Natural killer cell (primary cell): Measurements from ENCODE around the gene PRKCSH. TPM values are rescaled to one million over a fixed set of nuclear protein-coding genes. Genes with fewer than 3 reads are reported as not detected.

Experiments
- ATAC-seq, 3 donors: fragments of 150-1000 bp in 2 of 3; fragments of 200-7000 bp in 1 of 3; cut with Tn5 transposase; 1 replicate in 1 of 3; 2 replicates in 2 of 3; pipeline ENCODE4 v1.10.0; 2021; ENCODE audit warnings: mild to moderate bottlenecking in 2 of 3, moderate library complexity in 2 of 3
- DNase-seq, 2 donors: peaks; one replicate each; pipeline versions ENCODE4 v3.0.0 to v3.0.0-alpha.2; 2013 to 2021; ENCODE audit warnings: mixed read lengths in 1 of 2
- H3K27ac ChIP-seq: one replicate; pipeline ENCODE4 v1.5.1; 2013; ENCODE audit warnings: mild to moderate bottlenecking, low read length
- H3K27me3 ChIP-seq: one replicate; pipeline ENCODE4 v1.6.1; 2013; ENCODE audit warnings: low read length; ENCODE audit not compliant: control insufficient read depth, insufficient read depth
- H3K36me3 ChIP-seq: one replicate; pipeline ENCODE4 v1.6.1; 2013; ENCODE audit warnings: low read length; ENCODE audit not compliant: control insufficient read depth, insufficient read depth
- H3K4me1 ChIP-seq: one replicate; pipeline ENCODE4 v1.6.1; 2013; ENCODE audit warnings: low read length; ENCODE audit not compliant: control insufficient read depth, insufficient read depth
- H3K4me3 ChIP-seq: one replicate; pipeline ENCODE4 v1.5.1; 2013; ENCODE audit warnings: low read length
- H3K9me3 ChIP-seq: one replicate; pipeline ENCODE4 v1.6.1; 2013; ENCODE audit warnings: low read length; ENCODE audit not compliant: control insufficient read depth, insufficient read depth
- H3K27ac Mint-ChIP-seq, 2 donors: one replicate each; pipeline ENCODE4 v1.8.0; 2022; ENCODE audit warnings: mild to moderate bottlenecking in 2 of 2, mixed read lengths in 2 of 2, moderate library complexity in 1 of 2
- H3K27me3 Mint-ChIP-seq, 2 donors: one replicate each; pipeline ENCODE4 v1.8.0; 2022; ENCODE audit warnings: low read depth in 2 of 2, mixed read lengths in 2 of 2
- H3K36me3 Mint-ChIP-seq: one replicate; pipeline ENCODE4 v1.8.0; 2022; ENCODE audit warnings: mixed read lengths
- H3K4me1 Mint-ChIP-seq, 2 donors: one replicate each; pipeline ENCODE4 v1.8.0; 2022; ENCODE audit warnings: mixed read lengths in 2 of 2
- H3K4me3 Mint-ChIP-seq: one replicate; pipeline ENCODE4 v1.8.0; 2022; ENCODE audit warnings: mild to moderate bottlenecking, moderate library complexity, mixed read lengths
- H3K9me3 Mint-ChIP-seq, 2 donors: one replicate each; pipeline ENCODE4 v1.8.0; 2022; ENCODE audit warnings: mixed read lengths in 2 of 2
- WGBS: methylation state at CpG from one replicate; pipeline ENCODE4 v1.1.7; 2013; ENCODE audit warnings: missing lambda C conversion rate; ENCODE audit not compliant: insufficient coverage; 5-methylcytosine and 5-hydroxymethylcytosine counted together
- intact Hi-C: fragments of 100-400 bp; cut with micrococcal nuclease; formaldehyde crosslinking; loops from one replicate; pipeline ENCODE4 v1.14.2; 2022
- total RNA-seq, 4 donors: library from RNA; stranded (reverse); fragments of 120-200 nt in 1 of 4; gene quantifications; one replicate each; pipeline versions ENCODE4 v1.2.3 to v1.2.4, GENCODE V29; 2013 to 2022
- TF ChIP-seq, protein P1 (sequence below): fragments of 200-600 bp; IDR thresholded peaks from one replicate; pipeline ENCODE4 v1.8.0; 2022; ENCODE audit warnings: antibody characterized with exemption

The PRKCSH gene
- total RNA-seq, 3 donors from 2014 or later (not counting 1 experiment from before 2014, with no cell fraction given): 320 to 367 (median 327) TPM

DNA sequence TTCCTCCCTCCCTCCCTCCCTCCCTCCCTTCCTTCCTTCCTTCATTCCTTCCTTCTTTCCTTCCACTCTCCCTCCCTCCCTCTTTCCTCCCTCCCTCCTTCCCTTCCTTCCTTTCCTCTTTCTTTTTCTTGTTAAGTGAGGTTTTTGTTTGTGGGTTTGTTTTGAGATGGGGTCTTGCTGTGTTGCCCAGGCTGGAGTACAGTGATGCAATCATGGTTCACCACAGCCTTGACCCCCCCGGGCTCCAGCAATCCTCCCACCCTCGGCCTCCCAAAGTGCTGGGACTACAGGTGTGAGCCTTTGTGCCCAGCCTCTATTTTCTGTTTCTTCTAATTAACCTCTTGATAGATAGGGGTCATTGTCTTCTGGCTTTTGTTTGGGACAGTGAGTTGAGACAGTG lies 26.0 kb downstream of the PRKCSH start:
- Mint-ChIP-seq H3K36me3 (no peaks in the 10 kb centered on the region), H3K4me1 (no peaks in the 10 kb centered on the region), H3K4me3 (no peak overlapping the region), H3K27me3 (peaks cover 0 to 5% of the 10 kb centered on the region in 2 donors), H3K9me3 (no peaks in the 10 kb centered on the region), H3K27ac (no peak overlapping the region)
- Histone ChIP-seq H3K36me3 (no peaks in the 10 kb centered on the region), H3K9me3 (no peaks in the 10 kb centered on the region), H3K27me3 (peaks cover 3% of the 10 kb centered on the region), H3K27ac (no peak overlapping the region), H3K4me3 (no peak overlapping the region), H3K4me1 (no peaks in the 10 kb centered on the region)
- DNase-seq (no peak), ATAC-seq (no peak)
- 77% methylated on average over 2 of the region's 2 CpGs for WGBS
- intact Hi-C loops: no loop called here
- TF ChIP-seq, protein P1, sequence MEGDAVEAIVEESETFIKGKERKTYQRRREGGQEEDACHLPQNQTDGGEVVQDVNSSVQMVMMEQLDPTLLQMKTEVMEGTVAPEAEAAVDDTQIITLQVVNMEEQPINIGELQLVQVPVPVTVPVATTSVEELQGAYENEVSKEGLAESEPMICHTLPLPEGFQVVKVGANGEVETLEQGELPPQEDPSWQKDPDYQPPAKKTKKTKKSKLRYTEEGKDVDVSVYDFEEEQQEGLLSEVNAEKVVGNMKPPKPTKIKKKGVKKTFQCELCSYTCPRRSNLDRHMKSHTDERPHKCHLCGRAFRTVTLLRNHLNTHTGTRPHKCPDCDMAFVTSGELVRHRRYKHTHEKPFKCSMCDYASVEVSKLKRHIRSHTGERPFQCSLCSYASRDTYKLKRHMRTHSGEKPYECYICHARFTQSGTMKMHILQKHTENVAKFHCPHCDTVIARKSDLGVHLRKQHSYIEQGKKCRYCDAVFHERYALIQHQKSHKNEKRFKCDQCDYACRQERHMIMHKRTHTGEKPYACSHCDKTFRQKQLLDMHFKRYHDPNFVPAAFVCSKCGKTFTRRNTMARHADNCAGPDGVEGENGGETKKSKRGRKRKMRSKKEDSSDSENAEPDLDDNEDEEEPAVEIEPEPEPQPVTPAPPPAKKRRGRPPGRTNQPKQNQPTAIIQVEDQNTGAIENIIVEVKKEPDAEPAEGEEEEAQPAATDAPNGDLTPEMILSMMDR: no peak

DNA sequence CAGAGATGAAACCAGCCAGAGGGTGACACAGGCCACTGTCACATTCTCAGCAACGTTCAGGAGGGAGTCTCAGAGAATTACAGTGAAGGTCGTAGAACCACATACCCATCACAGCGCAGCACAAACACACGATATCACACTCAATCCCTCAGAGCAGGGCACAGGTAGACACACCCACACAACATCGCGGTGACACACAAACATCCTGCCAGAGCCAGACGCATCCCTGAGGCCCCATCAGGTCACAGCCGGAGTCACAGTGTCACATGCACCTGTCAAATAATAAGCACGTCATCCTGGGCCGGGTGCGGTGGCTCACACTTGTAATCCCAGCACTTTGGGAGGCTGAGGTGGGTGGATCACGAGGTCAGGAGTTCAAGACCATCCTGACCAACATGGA lies 28.0 kb downstream of the PRKCSH start:
- ATAC-seq (no peak), DNase-seq (no peak)
- Mint-ChIP-seq H3K36me3 (no peaks in the 10 kb centered on the region), H3K9me3 (no peaks in the 10 kb centered on the region), H3K27me3 (peaks cover 0 to 5% of the 10 kb centered on the region in 2 donors), H3K27ac (no peak overlapping the region), H3K4me3 (no peak overlapping the region), H3K4me1 (no peaks in the 10 kb centered on the region)
- Histone ChIP-seq H3K4me3 (no peak overlapping the region), H3K4me1 (no peaks in the 10 kb centered on the region), H3K27me3 (peaks cover 3% of the 10 kb centered on the region), H3K27ac (no peak overlapping the region), H3K36me3 (no peaks in the 10 kb centered on the region), H3K9me3 (no peaks in the 10 kb centered on the region)
- 77% methylated on average over 12 of the region's 12 CpGs for WGBS
- intact Hi-C loops: no loop called here
- TF ChIP-seq, protein P1: no peak

DNA sequence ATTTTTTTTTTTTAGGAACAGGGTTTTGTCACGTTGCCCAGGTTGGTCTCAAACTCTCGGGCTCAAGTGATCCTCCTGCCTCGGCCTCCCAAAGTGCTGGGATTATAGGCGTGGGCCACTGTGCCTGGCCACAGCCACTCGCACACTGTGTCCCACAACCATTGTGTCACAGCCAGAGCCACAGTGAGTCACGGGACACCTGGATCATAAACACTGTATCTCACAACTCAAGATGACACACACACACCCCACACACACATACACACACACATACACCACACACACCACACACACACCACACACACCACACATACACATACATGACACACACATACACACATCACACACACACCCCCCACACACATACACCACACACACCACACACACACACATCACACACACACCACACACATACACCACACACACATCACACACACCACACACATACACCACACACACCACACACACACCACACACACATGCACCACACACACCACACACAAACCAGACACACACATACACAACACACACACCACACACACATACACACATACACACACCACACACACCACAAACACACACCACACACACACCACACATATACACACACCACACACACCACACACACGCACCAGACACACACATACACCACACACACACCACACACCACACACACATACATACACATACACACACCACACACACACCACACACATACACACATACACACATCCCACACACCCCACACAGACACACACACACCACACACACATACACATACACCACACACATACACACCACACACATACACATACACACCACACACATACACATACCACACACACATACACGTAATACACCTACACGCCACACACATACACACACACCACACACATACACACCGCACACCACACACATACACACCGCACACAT lies 29.2 kb downstream of the PRKCSH start:
- TF ChIP-seq, protein P1: no peak
- no peaks in the 10 kb centered on the region for H3K9me3 ChIP-seq
- intact Hi-C loops: no loop called here
- no peak overlapping the region for H3K27ac ChIP-seq
- no peak overlapping the region for H3K27ac Mint-ChIP-seq
- ATAC-seq: peak in 1 of 3 donors; percentile 32
- WGBS: 87% methylated on average over 11 of the region's 11 CpGs
- no peak for DNase-seq
- no peaks in the 10 kb centered on the region for H3K36me3 ChIP-seq
- no peaks in the 10 kb centered on the region for H3K4me1 Mint-ChIP-seq
- H3K27me3 ChIP-seq: peaks cover 3% of the 10 kb centered on the region
- no peaks in the 10 kb centered on the region for H3K36me3 Mint-ChIP-seq
- H3K4me1 ChIP-seq: no peaks in the 10 kb centered on the region
- H3K9me3 Mint-ChIP-seq: no peaks in the 10 kb centered on the region
- no peak overlapping the region for H3K4me3 Mint-ChIP-seq
- H3K4me3 ChIP-seq: no peak overlapping the region
- H3K27me3 Mint-ChIP-seq: peaks cover 0 to 5% of the 10 kb centered on the region in 2 donors
